AG04449 (cell line): Measurements from ENCODE around the gene NCBP2.

Experiments
- CTCF ChIA-PET: fragments of 350-600 bp; formaldehyde crosslinking; extraction: SDS; loops from one replicate; lab custom pipeline; 2021; ENCODE audit warnings: antibody characterized with exemption; lab: Yijun Ruan, JAX
- POLR2A ChIA-PET: fragments of 400-600, 350-600 bp; formaldehyde crosslinking; extraction: SDS; loops from one replicate; lab custom pipeline; 2020; ENCODE audit warnings: antibody characterized with exemption, inconsistent platforms; lab: Yijun Ruan, JAX
- DNase-seq: peaks from one replicate; pipeline ENCODE4 v3.0.0-alpha.2; 2010; ENCODE audit warnings: low read depth, low spot score
- H3K4me3 ChIP-seq: 2 replicates; pipeline ENCODE4 v1.5.1; 2011; ENCODE audit warnings: low read depth, mild to moderate bottlenecking, control low read depth, low read length
- TF ChIP-seq, protein P1 (sequence below): IDR thresholded peaks from one replicate; pipeline ENCODE4 v1.5.1; 2011; ENCODE audit warnings: mild to moderate bottlenecking, moderate library complexity, low read length, control low read depth, inconsistent platforms; ENCODE audit not compliant: insufficient read depth; ENCODE audit errors: missing control alignments

NCBP2 gene

DNA sequence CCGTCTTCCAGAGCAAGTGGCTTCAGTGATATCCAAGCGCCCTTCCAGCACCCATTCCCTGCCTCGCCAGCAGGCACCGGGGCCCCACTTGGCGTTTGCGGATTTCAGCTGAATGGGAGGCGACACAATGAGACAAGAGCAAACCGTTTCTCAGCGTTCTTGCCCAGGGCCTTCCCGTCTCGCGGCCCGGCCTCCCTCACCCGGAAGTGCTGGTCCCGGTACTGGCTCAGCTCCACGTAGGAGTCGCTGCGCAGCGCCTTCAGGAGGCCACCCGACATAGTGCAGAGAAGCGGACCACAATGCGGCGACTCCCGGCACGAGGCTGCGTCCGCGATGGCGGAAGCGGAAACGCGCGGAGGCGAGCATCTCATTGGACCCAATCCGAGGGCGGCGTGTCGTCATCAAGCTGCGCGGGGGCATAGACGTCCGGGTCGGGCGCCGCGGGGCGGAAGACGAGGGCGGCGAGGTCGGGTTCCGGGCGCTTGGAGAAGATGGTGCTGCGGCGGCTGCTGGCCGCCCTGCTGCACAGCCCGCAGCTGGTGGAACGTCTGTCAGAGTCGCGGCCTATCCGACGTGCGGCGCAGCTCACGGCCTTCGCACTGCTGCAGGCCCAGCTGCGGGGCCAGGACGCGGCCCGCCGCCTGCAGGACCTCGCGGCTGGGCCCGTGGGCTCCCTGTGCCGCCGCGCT, at the start of gene NCBP2:
TSS of gene NCBP2 (minus strand) at position 303 of the 689 bp plus-strand sequence. CDS start at position 278, 25 bp downstream.
- POLR2A ChIA-PET = interaction anchor here (1.1 to 1.7 kb wide), 4 partner anchors 26 to 234 kb away, joined by 3 to 10 read pairs (median 5); partner anchors contain the start of genes PAK2, PIGZ and SENP5
- DNase-seq = peak; percentile 87
- CTCF ChIA-PET = interaction anchor here (0.6 to 4.1 kb wide), 13 partner anchors 9 to 245 kb away, joined by 3 to 24 read pairs (median 3); partner anchors contain the start of genes PIGZ and SENP5
- peak within 1 kb of the TSS; percentile 99 for H3K4me3 ChIP-seq
- TF ChIP-seq, protein P1, sequence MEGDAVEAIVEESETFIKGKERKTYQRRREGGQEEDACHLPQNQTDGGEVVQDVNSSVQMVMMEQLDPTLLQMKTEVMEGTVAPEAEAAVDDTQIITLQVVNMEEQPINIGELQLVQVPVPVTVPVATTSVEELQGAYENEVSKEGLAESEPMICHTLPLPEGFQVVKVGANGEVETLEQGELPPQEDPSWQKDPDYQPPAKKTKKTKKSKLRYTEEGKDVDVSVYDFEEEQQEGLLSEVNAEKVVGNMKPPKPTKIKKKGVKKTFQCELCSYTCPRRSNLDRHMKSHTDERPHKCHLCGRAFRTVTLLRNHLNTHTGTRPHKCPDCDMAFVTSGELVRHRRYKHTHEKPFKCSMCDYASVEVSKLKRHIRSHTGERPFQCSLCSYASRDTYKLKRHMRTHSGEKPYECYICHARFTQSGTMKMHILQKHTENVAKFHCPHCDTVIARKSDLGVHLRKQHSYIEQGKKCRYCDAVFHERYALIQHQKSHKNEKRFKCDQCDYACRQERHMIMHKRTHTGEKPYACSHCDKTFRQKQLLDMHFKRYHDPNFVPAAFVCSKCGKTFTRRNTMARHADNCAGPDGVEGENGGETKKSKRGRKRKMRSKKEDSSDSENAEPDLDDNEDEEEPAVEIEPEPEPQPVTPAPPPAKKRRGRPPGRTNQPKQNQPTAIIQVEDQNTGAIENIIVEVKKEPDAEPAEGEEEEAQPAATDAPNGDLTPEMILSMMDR = peak; percentile 88

DNA sequence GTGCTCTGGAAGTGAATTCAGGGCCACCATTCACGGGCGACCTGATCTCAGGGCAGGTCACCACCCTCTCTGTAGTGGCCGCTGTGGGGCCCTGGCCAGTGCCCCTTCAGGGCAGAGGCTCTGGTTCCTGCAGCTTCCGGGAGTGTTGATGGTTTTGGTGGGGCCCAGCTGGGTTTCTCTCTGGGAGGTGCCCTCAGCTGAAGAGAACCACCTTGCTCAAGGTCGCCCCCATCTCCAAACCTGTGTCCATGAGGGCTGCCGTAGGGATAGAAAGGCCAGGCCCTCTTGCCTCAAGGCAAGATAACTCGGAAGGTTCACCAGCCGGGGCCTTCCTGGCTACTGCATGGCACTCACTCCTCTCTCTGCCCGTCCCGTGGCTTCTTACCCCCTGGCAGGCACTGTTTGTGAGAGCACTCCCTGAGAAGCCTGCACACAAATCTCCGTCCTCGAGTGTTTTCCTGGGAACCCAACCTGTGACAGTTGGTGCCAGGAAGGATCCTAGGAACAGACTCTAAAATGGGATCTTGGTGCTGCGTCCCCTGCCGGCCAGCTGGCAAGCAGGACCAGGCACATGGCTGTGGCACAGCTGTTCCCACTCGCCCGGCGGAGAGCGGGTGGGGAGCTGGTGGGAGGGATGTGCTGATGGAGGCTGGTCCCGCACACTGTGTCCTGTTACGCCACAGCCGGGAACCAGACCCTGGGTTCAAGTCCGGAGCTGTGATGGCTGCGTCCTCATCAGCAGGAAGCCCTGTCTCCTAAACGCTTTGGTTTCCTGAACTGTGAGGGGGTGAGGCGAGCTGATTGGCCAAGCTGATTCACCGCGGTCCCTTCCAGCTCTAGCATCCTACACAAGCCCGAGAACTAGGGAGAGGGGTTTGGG, 49.5 kb upstream of the NCBP2 start:
- CTCF ChIA-PET = interaction anchor here (1.4 to 3.0 kb wide), 5 partner anchors 9 to 14 kb away, joined by 6 to 26 read pairs (median 13); no protein-coding TSS in a partner anchor
- TF ChIP-seq, protein P1 = no peak
- POLR2A ChIA-PET = no interaction called here
- no peak for DNase-seq
- no peak overlapping the region for H3K4me3 ChIP-seq

DNA sequence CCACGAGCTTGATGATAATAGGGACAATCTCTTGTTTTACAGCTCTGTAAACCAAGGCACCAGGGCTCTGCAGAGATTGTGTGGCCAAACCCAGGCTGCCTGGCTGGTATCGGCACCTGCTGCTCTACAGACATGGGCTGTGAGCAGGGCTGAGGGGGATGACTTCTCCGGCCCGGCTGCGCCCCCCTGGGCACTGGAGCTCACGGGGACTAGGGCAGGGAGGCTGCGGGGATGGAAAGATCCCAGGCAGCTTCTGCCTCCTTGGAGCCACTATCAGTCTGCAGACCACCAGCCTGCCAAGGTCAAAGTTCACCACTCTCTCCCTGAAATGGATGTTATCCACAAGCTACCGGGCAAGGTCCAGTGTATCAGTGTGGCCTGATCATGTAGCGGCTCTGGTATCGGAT, 48.3 kb upstream of the NCBP2 start:
- ChIA-PET POLR2A (no interaction called here), CTCF (interaction anchor here (1.4 to 2.6 kb wide), 4 partner anchors 10 to 39 kb away, joined by 4 to 15 read pairs (median 10); partner anchors contain the start of gene MELTF)
- no peak overlapping the region for H3K4me3 ChIP-seq
- TF ChIP-seq, protein P1 = no peak
- no peak for DNase-seq

DNA sequence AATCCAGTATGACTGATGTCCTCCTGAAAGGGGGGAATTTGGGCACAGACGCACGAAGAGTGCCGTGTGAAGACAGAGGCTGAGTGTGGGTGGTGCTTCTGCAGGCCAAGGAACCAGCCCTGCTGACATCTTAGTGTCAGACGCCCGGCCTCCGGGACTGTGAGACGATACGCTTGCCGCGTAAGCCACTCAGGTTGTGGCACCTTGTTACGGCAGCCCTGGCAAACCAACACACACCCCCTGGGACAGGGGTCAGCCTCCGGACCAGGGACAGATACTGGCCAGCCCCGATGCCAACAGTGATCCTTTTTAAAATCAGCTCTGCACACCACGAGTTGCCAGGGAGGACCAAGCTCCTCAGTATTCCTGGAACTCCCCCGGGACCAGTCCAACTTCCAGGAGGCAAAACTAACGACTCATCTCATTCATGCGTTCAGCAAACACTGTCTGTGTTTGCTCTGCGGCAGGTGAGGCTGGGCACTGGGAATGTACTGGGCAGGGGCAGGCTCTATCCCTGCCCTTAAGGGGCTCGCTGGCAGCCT, 47.5 kb upstream of the NCBP2 start:
- no peak for DNase-seq
- TF ChIP-seq, protein P1 = no peak
- H3K4me3 ChIP-seq = no peak overlapping the region
- POLR2A ChIA-PET = no interaction called here
- CTCF ChIA-PET = interaction anchor here (0.7 to 2.6 kb wide), 4 partner anchors 11 to 377 kb away, joined by 3 to 15 read pairs (median 8); partner anchors contain the start of gene MELTF

DNA sequence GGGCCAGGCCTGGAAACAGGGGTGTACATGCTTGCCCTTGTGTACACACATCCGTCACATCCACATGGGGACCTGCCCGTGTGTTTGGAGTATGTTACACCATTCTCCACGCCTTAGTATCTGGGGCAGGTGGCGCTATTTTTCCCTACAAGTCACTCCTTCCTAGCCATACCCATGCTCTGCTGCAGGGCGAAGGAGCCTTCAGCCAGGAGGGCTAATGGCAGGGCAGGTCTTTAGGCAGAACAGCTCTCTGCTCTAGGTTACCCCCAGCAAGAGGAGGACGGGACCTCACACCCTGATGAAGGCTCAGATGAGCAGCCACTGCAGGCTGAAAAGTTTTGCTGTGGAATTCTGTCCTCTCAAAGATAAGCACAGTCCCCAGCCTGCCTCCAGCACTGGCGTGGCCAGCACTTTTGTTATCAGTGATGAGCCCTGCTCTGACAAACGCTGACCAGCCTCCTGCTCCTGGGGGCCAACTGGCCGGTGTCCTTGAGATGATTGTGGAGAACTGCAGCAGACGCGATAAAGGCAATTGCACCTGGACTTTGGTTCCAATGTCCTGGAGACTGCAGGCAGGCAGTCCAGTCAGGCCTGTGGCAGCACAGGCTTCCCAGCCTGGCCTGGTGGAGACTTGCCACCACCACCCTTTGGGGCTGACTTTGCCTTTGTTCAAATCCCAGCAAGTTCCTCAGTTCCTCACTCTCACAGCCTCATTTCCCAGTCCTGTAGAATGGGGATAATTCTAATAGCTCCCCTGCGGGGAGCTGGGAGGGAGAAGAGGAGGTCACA, 46.1 kb upstream of the NCBP2 start:
- DNase-seq = no peak
- ChIA-PET CTCF (no interaction called here), POLR2A (no interaction called here)
- TF ChIP-seq, protein P1 = no peak
- H3K4me3 ChIP-seq = no peak overlapping the region
